T-helper 2 cell treated with Interferon-gamma antibody and Interleukin-4, amounts not matched to agents 5 μg/mL and 100 μg/mL, for 36 hours (primary cell): Measurements from ENCODE around the gene HHLA2.
A peak's percentile ranks its signal among the peaks of the same experiment; 100 is the strongest.

Experiments
- DNase-seq: peaks from one replicate; pipeline ENCODE4 v3.0.0; 2021; ENCODE audit warnings: low spot score
- H3K27ac Mint-ChIP-seq: one replicate; pipeline ENCODE4 v1.8.0; 2021; ENCODE audit warnings: mild to moderate bottlenecking, mixed read lengths
- H3K27me3 Mint-ChIP-seq: one replicate; pipeline ENCODE4 v1.8.0; 2021; ENCODE audit warnings: low read depth, mixed read lengths
- H3K36me3 Mint-ChIP-seq: one replicate; pipeline ENCODE4 v1.8.0; 2021; ENCODE audit warnings: low read depth, mixed read lengths
- H3K4me1 Mint-ChIP-seq: one replicate; pipeline ENCODE4 v1.8.0; 2021; ENCODE audit warnings: low read depth, mixed read lengths
- H3K4me3 Mint-ChIP-seq: one replicate; pipeline ENCODE4 v1.8.0; 2022; ENCODE audit warnings: mild to moderate bottlenecking, moderate library complexity, mixed read lengths
- H3K9me3 Mint-ChIP-seq: one replicate; pipeline ENCODE4 v1.8.0; 2021; ENCODE audit warnings: mixed read lengths

HHLA2 gene

GRCh38 chr3:108380128-108380795, 83.9 kb downstream of the HHLA2 start:
- Mint-ChIP-seq H3K27ac (no peak overlapping the region), H3K27me3 (no peaks in the 10 kb centered on the region), H3K9me3 (no peaks in the 10 kb centered on the region), H3K36me3 (peaks cover 3% of the 10 kb centered on the region), H3K4me3 (no peak overlapping the region), H3K4me1 (no peaks in the 10 kb centered on the region)
- DNase-seq = no peak

DNA sequence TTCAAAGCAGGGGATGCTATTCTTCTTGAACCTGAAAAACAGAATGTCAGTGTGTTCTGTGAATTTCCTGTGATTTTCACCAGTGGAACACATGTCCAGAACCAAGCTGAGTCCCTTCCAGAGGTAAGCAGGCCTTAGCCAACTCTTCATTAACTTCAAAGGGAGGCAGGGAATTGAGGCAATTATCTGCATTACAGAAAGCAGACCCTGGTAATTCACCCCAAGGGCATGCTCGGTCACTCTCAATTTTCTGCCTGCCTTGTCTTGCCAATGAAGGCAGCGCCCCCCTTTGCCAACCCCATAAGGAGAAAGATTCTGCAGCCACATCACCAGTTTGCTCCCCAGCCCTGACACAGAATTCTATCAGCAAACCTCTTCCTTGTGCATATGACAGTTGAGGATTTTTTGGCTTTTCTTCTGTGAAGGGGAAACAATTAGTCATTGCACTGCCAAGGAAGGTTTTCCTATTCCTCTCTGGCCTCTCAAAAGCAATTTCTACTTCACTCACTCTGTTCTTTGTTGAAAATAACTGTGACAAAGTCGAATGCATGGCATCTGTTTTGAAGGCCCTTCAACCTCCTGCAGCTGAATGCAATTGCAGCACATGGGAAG, 85.3 kb downstream of the HHLA2 start:
- H3K4me3 Mint-ChIP-seq = no peak overlapping the region
- H3K4me1 Mint-ChIP-seq = peaks cover 4% of the 10 kb centered on the region
- DNase-seq = no peak
- H3K36me3 Mint-ChIP-seq = peaks cover 3% of the 10 kb centered on the region
- no peaks in the 10 kb centered on the region for H3K9me3 Mint-ChIP-seq
- no peak overlapping the region for H3K27ac Mint-ChIP-seq
- H3K27me3 Mint-ChIP-seq = no peaks in the 10 kb centered on the region

- H3K9me3 Mint-ChIP-seq = no peaks in the 10 kb centered on the region
- H3K36me3 Mint-ChIP-seq = no peaks in the 10 kb centered on the region
- peaks cover 20% of the 10 kb centered on the region for H3K4me1 Mint-ChIP-seq
- no peaks in the 10 kb centered on the region for H3K27me3 Mint-ChIP-seq
- no peak for DNase-seq
- no peak overlapping the region for H3K27ac Mint-ChIP-seq
- H3K4me3 Mint-ChIP-seq = no peak overlapping the region
Measured at GRCh38 chr3:108383306-108383705, 87.0 kb downstream of the HHLA2 start.

GRCh38 chr3:108387063-108387462, 90.7 kb downstream of the HHLA2 start:
- Mint-ChIP-seq H3K27ac (no peak overlapping the region), H3K9me3 (no peaks in the 10 kb centered on the region), H3K4me3 (no peak overlapping the region), H3K36me3 (no peaks in the 10 kb centered on the region), H3K4me1 (peaks cover 25% of the 10 kb centered on the region), H3K27me3 (peaks cover 13% of the 10 kb centered on the region)
- DNase-seq = no peak

DNA sequence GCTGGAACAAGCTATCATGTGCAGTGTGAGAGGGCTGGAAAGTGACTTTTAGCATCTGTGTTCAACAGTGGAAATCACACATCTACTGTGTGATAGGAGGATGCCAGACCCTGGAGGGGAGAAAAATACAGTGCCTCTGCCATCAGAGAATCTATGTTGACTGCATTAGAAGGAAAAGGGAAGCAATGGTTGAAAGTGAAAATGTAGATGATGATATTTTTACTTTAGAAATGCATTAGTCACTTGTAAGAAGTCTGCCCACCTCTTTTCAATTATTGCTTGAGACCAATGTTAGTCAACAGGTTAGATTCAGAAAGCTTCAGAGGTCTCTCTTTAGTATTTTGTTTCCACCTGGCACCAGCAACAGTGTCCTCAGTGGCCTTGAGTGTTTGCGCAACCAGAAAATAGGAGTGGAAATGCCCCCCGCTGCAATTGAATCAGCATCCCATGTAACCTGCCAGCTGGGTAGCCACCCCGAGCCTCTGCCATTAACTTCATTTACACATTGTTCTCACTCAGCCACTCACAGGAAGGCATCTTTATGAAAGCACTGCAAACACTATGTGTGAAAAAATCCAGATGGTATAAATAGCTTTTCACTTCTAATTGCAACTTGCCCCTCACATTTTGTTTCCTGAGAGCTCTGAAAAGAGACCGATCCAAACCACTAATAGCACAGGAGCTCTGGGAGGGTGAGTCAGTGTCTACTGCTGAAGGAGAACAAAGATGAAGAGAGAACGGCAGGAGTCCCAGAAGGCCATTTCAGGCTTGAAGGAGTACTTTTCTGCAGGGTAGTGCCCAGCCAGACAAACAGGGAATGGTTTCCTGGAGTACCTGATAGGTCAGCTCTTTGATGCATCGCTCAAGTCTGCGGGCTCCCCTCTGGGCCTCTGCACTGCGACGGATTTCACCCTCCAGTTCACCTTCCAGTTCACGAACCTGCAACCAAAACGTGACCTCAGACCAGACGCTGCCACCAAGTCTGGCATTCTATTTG, 92.1 kb downstream of the HHLA2 start:
- no peaks in the 10 kb centered on the region for H3K9me3 Mint-ChIP-seq

GRCh38 chr3:108389372-108389771, 93.0 kb downstream of the HHLA2 start:
- peaks cover 21% of the 10 kb centered on the region for H3K27me3 Mint-ChIP-seq
- H3K4me3 Mint-ChIP-seq = no peak overlapping the region
- H3K36me3 Mint-ChIP-seq = no peaks in the 10 kb centered on the region
- no peak for DNase-seq
- no peak overlapping the region for H3K27ac Mint-ChIP-seq
- H3K9me3 Mint-ChIP-seq = no peaks in the 10 kb centered on the region
- peaks cover 25% of the 10 kb centered on the region for H3K4me1 Mint-ChIP-seq

More for the DNA sequence above, 92.1 kb downstream of the HHLA2 start:
- no peak overlapping the region for H3K27ac Mint-ChIP-seq
- H3K4me1 Mint-ChIP-seq = peaks cover 25% of the 10 kb centered on the region
- peak; percentile 32 for DNase-seq
- H3K4me3 Mint-ChIP-seq = peak overlapping the region; percentile 22
- H3K36me3 Mint-ChIP-seq = no peaks in the 10 kb centered on the region
- peaks cover 21% of the 10 kb centered on the region for H3K27me3 Mint-ChIP-seq

DNA sequence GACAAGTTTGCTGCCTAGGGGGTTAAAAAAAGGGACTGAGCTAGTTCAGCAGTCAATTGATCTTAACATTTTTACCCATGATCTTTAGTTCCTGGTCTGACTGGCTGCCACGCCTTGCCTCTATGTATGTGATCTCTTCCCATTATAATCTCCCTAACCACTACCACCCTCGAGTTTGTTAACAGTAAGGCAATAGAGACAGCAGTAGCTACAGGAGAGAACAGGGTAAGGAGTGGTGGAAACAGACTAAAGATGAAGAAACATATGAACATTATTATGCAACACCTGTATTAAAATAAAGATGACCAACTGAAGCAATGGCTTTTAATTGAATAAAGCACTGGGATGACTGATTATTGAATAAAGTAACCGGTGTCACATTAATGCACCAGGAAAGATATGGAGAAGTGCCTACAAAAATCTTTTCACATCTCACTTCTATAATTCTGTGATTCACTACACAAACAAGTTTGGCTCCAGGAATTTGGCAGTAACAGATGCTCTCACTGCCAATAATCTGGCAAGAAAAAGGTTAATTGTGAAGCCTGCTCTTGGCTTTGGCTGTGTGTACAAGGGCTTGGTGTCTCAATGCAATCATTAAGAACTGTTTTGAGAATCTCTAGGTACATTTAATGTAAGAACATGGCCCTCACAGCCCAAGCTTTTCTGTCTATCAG, 95.7 kb downstream of the HHLA2 start:
- no peaks in the 10 kb centered on the region for H3K9me3 Mint-ChIP-seq
- H3K27me3 Mint-ChIP-seq = peaks cover 26% of the 10 kb centered on the region
- H3K4me1 Mint-ChIP-seq = peaks cover 17% of the 10 kb centered on the region
- H3K27ac Mint-ChIP-seq = no peak overlapping the region
- H3K4me3 Mint-ChIP-seq = no peak overlapping the region
- no peak for DNase-seq
- H3K36me3 Mint-ChIP-seq = no peaks in the 10 kb centered on the region

DNA sequence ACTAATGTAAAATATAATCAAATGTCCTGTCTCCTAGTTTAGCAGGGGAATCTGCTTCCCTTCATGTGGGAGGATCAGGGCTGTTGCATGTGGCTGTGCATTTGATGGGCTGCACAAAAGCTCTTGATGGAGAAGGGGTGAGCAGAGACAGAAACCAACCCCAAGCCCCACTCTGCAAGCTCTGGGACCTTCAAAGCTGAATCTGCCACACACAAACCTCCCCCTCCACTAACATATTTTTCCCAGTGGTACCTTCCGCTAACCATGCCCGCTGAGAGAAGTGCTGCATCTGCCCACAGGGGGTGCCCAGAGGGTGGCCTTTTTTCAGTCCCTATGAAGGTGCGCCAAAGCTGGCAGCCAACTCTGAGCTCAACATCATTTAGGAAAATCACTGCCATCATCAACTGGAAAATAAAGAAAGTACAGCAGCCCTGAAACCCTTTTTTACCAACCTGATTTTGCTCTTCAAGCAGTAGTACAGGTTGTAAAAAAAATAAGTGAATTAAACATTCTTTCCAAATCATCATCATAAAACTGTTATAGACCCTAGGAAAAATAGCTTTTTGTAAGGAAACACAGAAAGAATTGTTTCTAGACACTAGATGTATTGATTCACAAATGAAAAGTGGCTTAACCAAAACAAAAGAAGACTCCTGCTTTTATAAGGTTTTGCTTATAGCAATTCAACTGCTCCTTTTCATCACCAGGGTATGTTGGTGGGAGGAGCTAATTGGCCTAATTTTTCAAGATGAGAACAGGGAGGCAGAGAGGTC, 97.0 kb downstream of the HHLA2 start:
- H3K4me1 Mint-ChIP-seq = peaks cover 5% of the 10 kb centered on the region
- no peak for DNase-seq
- H3K27me3 Mint-ChIP-seq = peaks cover 30% of the 10 kb centered on the region
- no peak overlapping the region for H3K27ac Mint-ChIP-seq
- H3K9me3 Mint-ChIP-seq = no peaks in the 10 kb centered on the region
- no peak overlapping the region for H3K4me3 Mint-ChIP-seq
- H3K36me3 Mint-ChIP-seq = no peaks in the 10 kb centered on the region

- Mint-ChIP-seq H3K27ac (no peak overlapping the region), H3K4me3 (no peak overlapping the region), H3K27me3 (peaks cover 35% of the 10 kb centered on the region), H3K36me3 (no peaks in the 10 kb centered on the region), H3K4me1 (peaks cover 1% of the 10 kb centered on the region), H3K9me3 (no peaks in the 10 kb centered on the region)
- no peak for DNase-seq
Measured at GRCh38 chr3:108394016-108394415, 97.7 kb downstream of the HHLA2 start.

GRCh38 chr3:108394563-108394962, 98.2 kb downstream of the HHLA2 start:
- DNase-seq = no peak
- H3K27me3 Mint-ChIP-seq = peaks cover 35% of the 10 kb centered on the region
- H3K27ac Mint-ChIP-seq = no peak overlapping the region
- H3K4me1 Mint-ChIP-seq = no peaks in the 10 kb centered on the region
- no peak overlapping the region for H3K4me3 Mint-ChIP-seq
- no peaks in the 10 kb centered on the region for H3K36me3 Mint-ChIP-seq
- peaks cover under 1% of the 10 kb centered on the region for H3K9me3 Mint-ChIP-seq

DNA sequence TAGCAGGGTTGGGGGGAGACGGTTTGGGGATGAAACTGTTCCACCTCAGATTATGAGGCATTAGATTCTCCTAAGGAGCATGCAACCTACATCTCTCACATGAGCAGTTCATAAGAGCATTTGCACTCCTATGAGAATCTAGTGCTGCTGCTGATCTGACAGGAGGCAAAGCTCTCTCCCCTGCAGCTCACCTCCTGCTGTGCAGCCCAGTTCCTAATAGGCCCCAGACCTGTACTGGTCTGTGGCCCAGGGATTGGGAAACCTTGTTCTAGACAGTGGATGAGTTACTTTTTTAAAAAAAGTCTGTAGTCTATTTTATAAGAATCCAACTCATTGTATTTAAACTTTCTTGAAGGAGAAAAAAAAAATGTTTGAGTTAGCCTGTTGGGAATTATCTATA, 100.0 kb downstream of the HHLA2 start:
- H3K36me3 Mint-ChIP-seq = no peaks in the 10 kb centered on the region
- H3K9me3 Mint-ChIP-seq = peaks cover 4% of the 10 kb centered on the region
- H3K4me3 Mint-ChIP-seq = no peak overlapping the region
- H3K27ac Mint-ChIP-seq = no peak overlapping the region
- DNase-seq = no peak
- H3K4me1 Mint-ChIP-seq = no peaks in the 10 kb centered on the region
- H3K27me3 Mint-ChIP-seq = peaks cover 30% of the 10 kb centered on the region

DNA sequence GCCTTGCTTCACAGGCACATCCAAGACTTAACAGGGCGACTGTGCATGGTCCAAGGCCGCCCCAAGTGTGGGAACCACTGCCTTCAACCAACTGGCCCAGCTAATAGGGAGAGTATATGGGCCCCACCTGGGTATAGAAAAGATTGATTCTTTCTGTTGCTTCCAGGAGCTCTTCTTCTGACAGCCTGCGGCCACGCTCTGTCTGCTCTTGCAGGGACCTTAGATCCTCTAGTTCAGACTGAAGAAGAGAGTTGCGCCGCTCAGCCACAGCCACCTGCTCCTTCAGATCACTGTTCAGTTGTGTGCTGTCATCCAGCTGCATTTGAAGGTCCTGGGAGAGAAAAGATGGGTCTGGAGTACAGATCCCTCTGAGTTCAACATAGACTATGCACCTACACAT, 102.2 kb downstream of the HHLA2 start:
- DNase-seq = no peak
- Mint-ChIP-seq H3K27me3 (peaks cover 15% of the 10 kb centered on the region), H3K9me3 (peaks cover 4% of the 10 kb centered on the region), H3K4me3 (no peak overlapping the region), H3K27ac (no peak overlapping the region), H3K36me3 (no peaks in the 10 kb centered on the region), H3K4me1 (no peaks in the 10 kb centered on the region)

- no peaks in the 10 kb centered on the region for H3K36me3 Mint-ChIP-seq
- H3K27ac Mint-ChIP-seq = no peak overlapping the region
- no peak for DNase-seq
- H3K4me1 Mint-ChIP-seq = no peaks in the 10 kb centered on the region
- peaks cover 11% of the 10 kb centered on the region for H3K27me3 Mint-ChIP-seq
- H3K9me3 Mint-ChIP-seq = peaks cover 4% of the 10 kb centered on the region
- H3K4me3 Mint-ChIP-seq = no peak overlapping the region
Measured at GRCh38 chr3:108401836-108402235, 105.5 kb downstream of the HHLA2 start.
